ENCODE data around the gene SIN3B. TPM values are rescaled to one million over a fixed set of nuclear protein-coding genes. Genes with fewer than 3 reads are reported as not detected.
A peak's percentile ranks its signal among the peaks of the same experiment; 100 is the strongest.
"Not testable (repeated sequence)": the region's sequence is repeated elsewhere in the genome, so short reads cannot be mapped to it uniquely, and the experiment has no call there.

Gene SIN3B
- total RNA-seq, 1 donor from 2014 or later, result 59.9 TPM

DNA sequence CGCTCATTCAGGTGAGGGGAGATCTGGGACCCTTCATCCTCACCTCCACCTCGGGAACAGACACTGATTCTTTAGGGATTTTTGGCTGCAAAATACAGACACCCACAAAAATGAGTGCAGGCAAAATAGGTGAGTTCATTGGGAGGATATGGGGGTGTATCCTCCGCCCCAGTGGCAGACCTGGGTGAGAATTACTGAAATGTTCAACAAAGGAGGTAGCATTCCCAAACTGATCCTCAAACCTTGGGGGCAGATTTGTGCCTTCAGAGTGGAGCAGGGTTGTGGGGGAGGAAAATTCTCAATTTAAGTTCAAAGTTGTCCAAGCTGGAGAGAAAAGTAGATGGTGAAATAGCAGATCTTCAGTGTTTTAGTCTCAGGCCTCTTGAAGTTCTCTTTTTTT, 31.3 kb upstream of the SIN3B start:
- Mint-ChIP-seq H3K27me3 (ENCODE audit: low read depth) (no peaks in the 10 kb centered on the region), H3K36me3 (ENCODE audit: low read depth) (peaks cover 3% of the 10 kb centered on the region), H3K4me3 (no peak overlapping the region), H3K27ac (ENCODE audit: unreplicated experiment) (peak overlapping the region; percentile 86), H3K9me3 (peaks cover 5% of the 10 kb centered on the region), H3K4me1 (no peaks in the 10 kb centered on the region)
- TF ChIP-seq, protein P1, sequence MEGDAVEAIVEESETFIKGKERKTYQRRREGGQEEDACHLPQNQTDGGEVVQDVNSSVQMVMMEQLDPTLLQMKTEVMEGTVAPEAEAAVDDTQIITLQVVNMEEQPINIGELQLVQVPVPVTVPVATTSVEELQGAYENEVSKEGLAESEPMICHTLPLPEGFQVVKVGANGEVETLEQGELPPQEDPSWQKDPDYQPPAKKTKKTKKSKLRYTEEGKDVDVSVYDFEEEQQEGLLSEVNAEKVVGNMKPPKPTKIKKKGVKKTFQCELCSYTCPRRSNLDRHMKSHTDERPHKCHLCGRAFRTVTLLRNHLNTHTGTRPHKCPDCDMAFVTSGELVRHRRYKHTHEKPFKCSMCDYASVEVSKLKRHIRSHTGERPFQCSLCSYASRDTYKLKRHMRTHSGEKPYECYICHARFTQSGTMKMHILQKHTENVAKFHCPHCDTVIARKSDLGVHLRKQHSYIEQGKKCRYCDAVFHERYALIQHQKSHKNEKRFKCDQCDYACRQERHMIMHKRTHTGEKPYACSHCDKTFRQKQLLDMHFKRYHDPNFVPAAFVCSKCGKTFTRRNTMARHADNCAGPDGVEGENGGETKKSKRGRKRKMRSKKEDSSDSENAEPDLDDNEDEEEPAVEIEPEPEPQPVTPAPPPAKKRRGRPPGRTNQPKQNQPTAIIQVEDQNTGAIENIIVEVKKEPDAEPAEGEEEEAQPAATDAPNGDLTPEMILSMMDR (conservative IDR thresholded peaks at IDR 0.05), result no peak
- DNase-seq (ENCODE audit: low read depth, low spot score), result no peak

DNA sequence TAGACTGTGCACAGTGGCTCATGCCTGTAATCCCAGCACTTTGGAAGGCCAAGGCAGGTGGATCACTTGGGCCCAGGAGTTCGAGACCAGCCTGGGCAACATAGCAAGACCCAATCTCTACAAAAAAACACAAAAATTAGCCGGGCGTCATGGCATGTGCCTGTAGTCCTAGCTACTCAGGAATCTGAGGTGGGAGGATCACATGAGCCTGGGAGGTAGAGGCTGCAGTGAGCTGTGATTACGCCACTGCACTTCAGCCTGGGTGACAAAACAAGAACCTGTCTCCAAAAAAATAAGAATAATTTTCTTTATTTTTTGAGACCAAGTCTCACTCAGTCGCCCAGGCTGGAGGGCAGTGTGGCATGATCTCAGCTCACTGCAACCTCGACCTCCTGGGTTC, 30.9 kb upstream of the SIN3B start:
- not testable (repeated sequence) for H3K4me3 Mint-ChIP-seq; H3K27ac Mint-ChIP-seq (ENCODE audit: unreplicated experiment); H3K4me1 Mint-ChIP-seq

DNA sequence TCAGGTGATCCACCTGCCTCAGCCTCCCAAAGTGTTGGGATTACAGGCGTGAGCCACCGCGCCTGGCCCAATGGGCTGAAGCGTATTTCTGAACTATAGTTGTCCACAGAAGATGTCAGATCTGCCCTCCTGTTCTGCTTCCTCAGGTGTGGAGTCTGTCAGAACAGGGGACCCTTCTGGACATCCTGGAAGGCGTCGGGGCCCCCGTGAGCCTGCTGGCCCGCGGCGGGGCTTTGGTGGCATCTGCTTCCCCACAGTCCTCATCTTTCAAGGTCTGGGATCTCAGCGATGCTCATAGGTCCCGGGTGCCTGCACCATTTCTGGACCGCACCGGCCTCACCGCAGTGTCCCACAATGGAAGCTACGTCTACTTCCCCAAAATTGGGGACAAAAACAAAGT, 29.5 kb upstream of the SIN3B start:
- Mint-ChIP-seq H3K27me3 (ENCODE audit: low read depth) (no peaks in the 10 kb centered on the region), H3K4me1 (no peaks in the 10 kb centered on the region)

More for the DNA sequence above, 30.9 kb upstream of the SIN3B start:
- not testable (repeated sequence) for H3K36me3 Mint-ChIP-seq (ENCODE audit: low read depth); DNase-seq (ENCODE audit: low read depth, low spot score); H3K27me3 Mint-ChIP-seq (ENCODE audit: low read depth); H3K9me3 Mint-ChIP-seq

DNA sequence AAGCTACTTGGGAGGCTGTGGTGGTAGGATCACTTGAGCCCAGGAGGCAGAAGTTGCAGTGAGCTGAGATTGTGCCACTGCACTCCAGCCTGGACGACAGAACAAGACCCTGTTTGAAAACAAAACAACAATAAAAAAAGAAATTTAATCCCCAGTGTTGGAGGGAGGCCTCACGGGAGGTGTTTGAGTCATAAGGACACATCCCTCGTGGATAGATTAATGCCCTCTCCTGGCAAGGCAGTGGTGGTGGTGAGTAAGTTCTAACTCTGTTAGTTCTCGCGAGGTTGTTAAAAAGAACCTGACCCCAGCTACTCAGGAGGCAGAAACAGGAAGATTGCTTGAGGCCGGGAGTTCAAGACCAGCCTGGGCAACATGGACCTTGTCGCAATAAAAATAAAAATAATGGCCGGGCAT, 27.6 kb upstream of the SIN3B start:
- Mint-ChIP-seq H3K4me1 (no peaks in the 10 kb centered on the region), H3K36me3 (ENCODE audit: low read depth) (no peaks in the 10 kb centered on the region), H3K27ac (ENCODE audit: unreplicated experiment) (no peak overlapping the region), H3K9me3 (no peaks in the 10 kb centered on the region), H3K27me3 (ENCODE audit: low read depth) (no peaks in the 10 kb centered on the region), H3K4me3 (no peak overlapping the region)
- no peak for DNase-seq (ENCODE audit: low read depth, low spot score)
- TF ChIP-seq, protein P1 (conservative IDR thresholded peaks at IDR 0.05), result no peak

More for the DNA sequence above, 29.5 kb upstream of the SIN3B start:
- peaks cover 5% of the 10 kb centered on the region for H3K9me3 Mint-ChIP-seq
- TF ChIP-seq, protein P1 (conservative IDR thresholded peaks at IDR 0.05), result no peak
- H3K36me3 Mint-ChIP-seq (ENCODE audit: low read depth), result peaks cover 3% of the 10 kb centered on the region
- DNase-seq (ENCODE audit: low read depth, low spot score), result no peak
- no peak overlapping the region for H3K4me3 Mint-ChIP-seq
- no peak overlapping the region for H3K27ac Mint-ChIP-seq (ENCODE audit: unreplicated experiment)

DNA sequence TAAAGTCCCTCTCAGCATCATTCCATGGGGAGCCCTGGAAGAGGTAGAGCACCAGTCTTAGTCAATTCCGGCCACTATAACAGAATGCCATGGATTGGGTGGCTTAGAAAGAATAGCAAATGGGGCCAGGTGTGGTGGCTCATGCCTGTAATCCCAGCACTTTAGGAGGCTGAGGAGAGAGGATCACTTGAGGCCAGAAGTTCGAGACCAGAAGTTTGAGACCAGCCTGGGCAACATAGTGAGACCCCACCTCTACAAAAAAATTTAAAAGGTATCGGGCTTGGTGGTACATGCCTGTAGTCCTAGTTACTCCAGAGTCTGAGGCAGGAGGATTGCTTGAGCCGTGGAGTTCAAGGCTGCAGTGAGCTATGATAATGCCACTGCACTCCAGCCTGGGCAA, 25.0 kb upstream of the SIN3B start:
- no peaks in the 10 kb centered on the region for H3K36me3 Mint-ChIP-seq (ENCODE audit: low read depth)
- H3K4me3 Mint-ChIP-seq, result no peak overlapping the region
- no peaks in the 10 kb centered on the region for H3K9me3 Mint-ChIP-seq
- H3K4me1 Mint-ChIP-seq, result no peaks in the 10 kb centered on the region
- no peak for DNase-seq (ENCODE audit: low read depth, low spot score)
- H3K27ac Mint-ChIP-seq (ENCODE audit: unreplicated experiment), result no peak overlapping the region
- TF ChIP-seq, protein P1 (conservative IDR thresholded peaks at IDR 0.05), result no peak
- no peaks in the 10 kb centered on the region for H3K27me3 Mint-ChIP-seq (ENCODE audit: low read depth)

DNA sequence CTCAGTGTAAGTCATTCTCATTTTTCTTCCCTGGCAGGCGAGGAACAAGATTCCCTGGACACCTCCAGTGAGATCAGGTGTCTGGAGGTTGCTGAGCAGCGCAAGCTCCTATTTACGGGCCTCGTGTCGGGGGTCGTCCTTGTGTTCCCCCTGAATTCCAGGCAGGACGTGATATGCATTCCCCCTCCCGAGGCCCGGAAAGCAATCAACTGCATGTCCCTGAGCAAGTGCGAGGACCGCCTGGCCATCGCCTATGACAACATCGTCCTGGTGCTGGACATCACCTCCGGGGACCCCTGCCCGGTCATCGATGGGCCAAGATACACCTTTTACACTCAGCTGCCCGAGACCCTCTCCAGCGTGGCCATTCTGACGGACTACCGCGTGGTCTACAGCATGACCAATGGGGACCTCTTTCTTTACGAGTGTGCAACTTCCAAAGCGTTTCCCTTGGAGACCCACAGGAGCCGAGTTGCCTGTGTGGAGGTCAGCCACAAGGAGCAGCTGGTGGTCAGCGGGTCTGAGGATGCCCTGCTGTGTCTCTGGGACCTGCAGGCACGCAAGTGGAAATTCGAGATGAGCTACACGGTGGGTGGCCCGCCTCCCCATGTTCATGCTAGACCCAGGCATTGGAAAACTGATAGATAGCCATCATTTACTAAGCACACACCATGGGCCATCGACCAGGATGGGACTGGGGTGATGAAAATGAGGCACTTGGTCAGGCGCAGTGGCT, 21.5 kb upstream of the SIN3B start:
- H3K4me1 Mint-ChIP-seq, result no peaks in the 10 kb centered on the region
- no peaks in the 10 kb centered on the region for H3K36me3 Mint-ChIP-seq (ENCODE audit: low read depth)
- H3K27ac Mint-ChIP-seq (ENCODE audit: unreplicated experiment), result no peak overlapping the region
- H3K27me3 Mint-ChIP-seq (ENCODE audit: low read depth), result peaks cover under 1% of the 10 kb centered on the region
- no peaks in the 10 kb centered on the region for H3K9me3 Mint-ChIP-seq
- TF ChIP-seq, protein P1 (conservative IDR thresholded peaks at IDR 0.05), result no peak
- no peak overlapping the region for H3K4me3 Mint-ChIP-seq
- DNase-seq (ENCODE audit: low read depth, low spot score), result no peak

All from neural crest cell (in vitro differentiated cells).